ENCODE results near the gene MAP3K14.
A peak's percentile ranks its signal among the peaks of the same experiment; 100 is the strongest.
"Not testable (repeated sequence)": the region's sequence is repeated elsewhere in the genome, so short reads cannot be mapped to it uniquely, and the experiment has no call there.

The MAP3K14 gene

DNA sequence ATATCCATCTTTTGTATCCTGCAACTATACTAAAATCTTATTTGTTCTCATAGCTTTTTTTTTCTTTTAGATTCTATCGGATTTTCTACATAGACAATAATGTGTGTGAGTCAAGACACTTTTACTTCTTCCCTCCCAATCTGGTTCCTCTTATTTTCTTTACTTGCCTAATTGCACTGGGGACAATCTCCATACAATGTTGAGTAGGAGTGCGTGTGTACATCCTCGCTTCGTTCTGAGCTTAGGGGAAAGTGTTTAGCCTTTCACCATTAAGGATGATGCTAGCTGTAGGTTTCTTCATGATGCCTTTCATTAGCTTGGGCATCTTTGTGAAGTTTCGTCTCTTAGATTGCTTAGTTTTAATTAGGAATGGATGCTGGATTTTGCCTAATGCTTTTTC lies 57.8 kb downstream of the MAP3K14 start:
- DNase-seq (ENCODE audit: low read depth in 2 of 2) = no peak

- no peak for DNase-seq (ENCODE audit: low read depth in 2 of 2)
These were observed 59.7 kb downstream of the MAP3K14 start for GRCh38 chr17:45257115-45257514.

DNA sequence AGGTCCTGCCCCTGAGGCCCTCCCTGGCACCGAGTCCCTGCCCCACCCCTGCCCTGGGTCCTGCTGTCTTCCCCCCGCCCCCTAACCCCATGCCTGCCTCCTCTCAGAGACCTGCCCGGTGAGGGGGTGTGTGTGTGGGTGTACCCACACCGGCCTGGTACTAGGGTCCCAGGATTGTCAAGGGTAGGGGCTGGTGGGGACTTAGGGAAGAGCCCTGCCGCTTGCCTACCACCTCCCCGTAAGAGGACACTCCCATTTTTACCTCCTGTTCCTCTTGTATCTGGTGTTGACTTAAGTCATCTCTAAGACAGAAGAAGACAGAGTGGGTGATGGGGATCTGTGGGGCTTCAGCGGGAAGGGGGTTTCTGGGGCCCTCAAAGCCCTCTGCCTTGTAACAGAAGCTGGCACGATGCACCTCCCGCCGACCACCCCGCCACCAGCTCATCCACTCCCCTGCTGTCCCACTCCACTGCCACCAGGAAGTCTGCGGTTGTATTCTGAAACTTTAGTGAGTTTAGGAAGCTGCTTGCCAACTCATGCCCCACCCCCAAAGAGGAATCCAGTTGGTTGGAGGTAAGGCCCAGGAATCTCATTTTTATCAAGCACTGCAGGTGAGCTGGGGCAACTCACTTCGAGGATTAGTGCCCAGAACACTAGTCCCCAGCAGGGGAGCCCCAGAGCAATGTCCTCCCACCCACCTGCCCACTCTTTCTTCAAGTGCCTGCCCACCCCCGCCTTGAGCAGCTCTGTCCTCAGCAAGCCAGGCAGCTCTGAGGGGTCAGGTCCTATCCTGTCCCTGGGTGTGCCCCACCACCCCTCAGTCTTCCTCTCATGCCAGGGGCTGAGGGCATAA lies 60.5 kb downstream of the MAP3K14 start:
- DNase-seq (ENCODE audit: low read depth in 2 of 2) = no peak

DNA sequence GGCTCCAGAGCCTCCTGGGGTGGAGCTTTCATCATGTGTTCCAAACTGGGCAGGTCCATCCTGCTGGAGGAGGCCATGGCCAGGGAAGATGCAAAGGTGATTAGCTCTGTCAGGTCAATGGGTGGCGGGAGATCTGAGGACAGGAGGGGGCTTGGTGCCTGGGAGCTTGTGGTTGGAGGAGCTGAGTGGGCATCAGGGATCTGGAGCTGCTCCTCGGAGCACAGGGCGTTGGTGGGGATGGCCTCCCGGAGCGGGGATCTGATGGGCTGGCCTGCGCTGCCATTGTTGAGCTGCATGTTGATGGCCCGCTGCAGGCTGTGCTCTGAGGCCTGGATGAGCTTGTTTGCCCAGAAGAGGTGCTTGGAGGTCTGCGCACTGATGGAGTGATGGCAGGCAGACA lies 61.5 kb downstream of the MAP3K14 start:
- no peak for DNase-seq (ENCODE audit: low read depth in 2 of 2)

- DNase-seq (ENCODE audit: low read depth in 2 of 2) = no peak
These were observed 62.9 kb downstream of the MAP3K14 start for GRCh38 chr17:45253879-45254278.

DNA sequence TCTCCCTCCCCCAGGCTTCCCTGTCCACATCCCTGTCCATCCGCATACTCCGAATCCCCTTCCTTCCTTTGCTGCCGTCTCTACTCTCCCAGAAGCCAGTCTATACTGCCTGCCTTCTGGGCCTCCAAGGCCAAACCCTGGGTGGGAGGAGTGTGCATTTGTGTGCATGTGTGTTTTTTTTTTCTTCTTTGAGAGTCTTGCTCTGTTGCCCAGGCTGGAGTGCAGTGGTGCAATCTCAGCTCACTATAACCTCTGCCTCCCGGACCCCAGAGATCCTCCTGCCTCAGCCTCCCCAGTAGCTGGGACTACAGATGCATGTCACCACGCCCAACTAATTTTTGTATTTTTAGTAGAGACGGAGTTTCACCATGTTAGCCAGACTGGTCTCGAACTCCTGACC lies 63.6 kb downstream of the MAP3K14 start:
- not testable (repeated sequence) for DNase-seq (ENCODE audit: low read depth in 2 of 2)

DNA sequence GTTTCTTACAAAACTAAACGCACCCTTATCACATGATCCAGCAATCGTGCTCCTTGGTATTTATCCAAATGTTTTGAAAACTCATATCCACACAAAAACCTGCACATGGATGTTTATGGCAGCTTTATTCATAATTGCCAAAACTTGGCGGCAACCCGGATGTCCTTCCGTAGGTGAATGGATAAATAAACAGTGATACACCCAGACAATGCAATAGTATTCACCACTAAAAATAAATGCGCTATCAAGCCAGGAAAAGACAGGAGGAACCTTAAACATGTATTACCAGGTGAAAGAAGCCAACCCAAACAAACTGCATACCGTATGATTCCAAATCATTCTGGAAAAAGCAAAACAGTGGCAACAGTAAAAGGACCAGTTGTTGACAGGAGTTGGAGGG lies 64.9 kb downstream of the MAP3K14 start:
- DNase-seq (ENCODE audit: low read depth in 2 of 2) = no peak

- peak; percentile 60 to 69 for DNase-seq (ENCODE audit: low read depth in 2 of 2)
These were observed 68.5 kb downstream of the MAP3K14 start for GRCh38 chr17:45248132-45248957.

DNA sequence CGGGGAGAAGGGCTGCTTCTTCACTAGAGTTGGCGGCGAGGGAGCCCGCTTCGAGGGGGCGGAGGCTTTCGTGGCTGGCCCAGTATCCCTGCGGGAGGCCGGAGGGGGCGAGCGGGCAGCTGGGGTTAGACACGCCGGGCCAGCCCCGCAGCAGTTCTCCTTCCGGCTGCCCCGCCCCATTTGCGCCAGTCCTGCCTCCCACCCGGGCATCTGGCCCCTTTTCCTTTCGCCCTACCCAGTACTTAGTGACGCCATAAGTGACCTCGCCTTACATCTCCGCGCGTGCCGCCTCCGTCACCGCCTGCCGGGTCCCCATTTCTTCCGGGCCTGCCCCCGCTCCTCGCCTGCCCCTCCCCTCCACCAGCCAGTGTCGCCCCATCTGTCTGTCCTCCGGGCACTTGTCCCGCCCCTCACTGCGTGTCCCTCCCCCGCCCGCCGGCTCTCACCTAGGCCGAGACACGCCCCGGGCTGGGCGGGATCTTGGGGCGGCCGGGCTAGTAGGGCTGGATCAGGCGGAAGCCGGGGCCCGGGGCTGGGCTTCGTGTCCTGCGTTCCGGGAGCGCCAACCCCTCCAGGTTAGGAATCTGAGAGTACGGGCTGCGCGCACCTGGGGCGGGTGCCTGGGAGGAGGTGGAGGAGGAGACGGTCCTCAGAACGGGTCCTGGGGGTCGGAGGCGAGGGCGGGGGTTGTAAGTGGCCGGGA lies 69.2 kb downstream of the MAP3K14 start:
- peak; percentile 98 to 99 for DNase-seq (ENCODE audit: low read depth in 2 of 2)

- DNase-seq (ENCODE audit: low read depth in 2 of 2) = no peak
These were observed 69.9 kb downstream of the MAP3K14 start for GRCh38 chr17:45246861-45247428.

GRCh38 chr17:45246338-45246737 lies 70.5 kb downstream of the MAP3K14 start:
- DNase-seq (ENCODE audit: low read depth in 2 of 2) = no peak

GRCh38 chr17:45244725-45245656 lies 71.8 kb downstream of the MAP3K14 start:
- DNase-seq (ENCODE audit: low read depth in 2 of 2) = no peak

- no peak for DNase-seq (ENCODE audit: low read depth in 2 of 2)
These were observed 73.1 kb downstream of the MAP3K14 start for GRCh38 chr17:45243750-45244149.

DNA sequence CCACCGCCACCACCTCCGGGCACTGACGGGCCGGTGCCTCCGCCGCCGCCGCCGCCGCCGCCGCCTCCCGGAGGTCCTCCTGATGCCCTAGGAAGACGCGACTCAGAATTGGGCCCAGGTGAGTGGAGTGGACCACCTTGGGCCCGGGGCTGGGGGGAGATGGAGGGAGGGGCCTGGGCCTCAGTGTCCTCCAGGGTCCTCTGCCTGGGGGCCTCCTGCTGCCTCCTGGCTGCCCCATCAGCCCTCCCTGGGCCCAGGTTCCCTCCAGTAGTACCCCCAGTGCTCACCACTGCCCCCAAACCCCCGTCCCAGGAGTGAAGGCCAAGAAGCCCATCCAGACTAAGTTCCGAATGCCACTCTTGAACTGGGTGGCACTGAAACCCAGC lies 74.8 kb downstream of the MAP3K14 start:
- DNase-seq (ENCODE audit: low read depth in 2 of 2) = no peak

DNA sequence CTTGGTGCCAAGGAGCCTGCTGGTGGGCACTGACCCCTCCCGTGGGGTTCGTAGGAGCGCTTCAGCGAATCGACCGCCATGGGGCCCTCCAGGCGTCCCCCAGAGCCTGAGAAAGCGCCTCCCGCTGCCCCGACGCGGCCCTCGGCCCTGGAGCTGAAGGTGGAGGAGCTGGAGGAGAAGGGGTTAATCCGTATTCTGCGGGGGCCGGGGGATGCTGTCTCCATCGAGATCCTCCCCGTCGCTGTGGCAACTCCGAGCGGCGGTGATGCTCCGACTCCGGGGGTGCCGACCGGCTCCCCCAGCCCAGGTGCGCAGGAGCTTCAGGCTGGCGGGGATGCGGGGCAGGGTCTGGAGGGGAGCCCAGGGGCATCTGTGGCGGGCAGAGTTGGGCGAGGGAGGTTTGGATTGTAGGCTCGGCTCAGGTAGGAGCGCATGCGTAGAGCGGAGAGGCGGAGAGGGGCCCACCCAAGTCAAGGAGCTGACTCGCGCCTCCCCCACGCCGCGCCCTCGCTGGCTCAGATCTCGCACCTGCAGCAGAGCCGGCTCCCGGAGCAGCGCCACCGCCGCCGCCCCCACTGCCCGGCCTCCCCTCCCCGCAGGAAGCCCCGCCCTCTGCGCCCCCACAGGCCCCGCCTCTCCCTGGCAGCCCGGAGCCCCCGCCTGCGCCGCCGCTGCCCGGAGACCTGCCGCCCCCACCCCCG lies 75.3 kb downstream of the MAP3K14 start:
- no peak for DNase-seq (ENCODE audit: low read depth in 2 of 2)

DNA sequence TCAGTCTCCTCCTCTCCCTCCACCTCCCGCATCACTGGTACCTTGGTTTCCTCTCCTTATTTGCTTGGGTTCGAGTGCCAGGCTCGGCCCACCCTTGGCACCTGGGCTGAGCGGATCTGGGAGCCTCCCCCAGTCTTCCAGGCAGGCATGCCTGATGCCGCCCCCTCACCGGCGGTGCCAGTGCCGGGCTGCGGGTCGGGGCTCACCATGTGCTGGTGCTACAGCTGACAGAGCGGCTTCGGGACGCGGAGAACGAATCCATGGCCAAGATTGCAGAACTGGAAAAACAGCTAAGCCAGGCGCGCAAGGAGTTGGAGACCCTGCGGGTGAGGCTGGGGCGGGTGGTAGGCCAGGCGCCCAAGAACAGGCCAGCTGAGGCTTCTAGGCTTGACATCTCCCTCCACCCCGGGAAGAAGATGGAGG lies 75.9 kb downstream of the MAP3K14 start:
- no peak for DNase-seq (ENCODE audit: low read depth in 2 of 2)

GRCh38 chr17:45238155-45238774 lies 78.6 kb downstream of the MAP3K14 start:
- DNase-seq (ENCODE audit: low read depth in 2 of 2) = no peak

DNA sequence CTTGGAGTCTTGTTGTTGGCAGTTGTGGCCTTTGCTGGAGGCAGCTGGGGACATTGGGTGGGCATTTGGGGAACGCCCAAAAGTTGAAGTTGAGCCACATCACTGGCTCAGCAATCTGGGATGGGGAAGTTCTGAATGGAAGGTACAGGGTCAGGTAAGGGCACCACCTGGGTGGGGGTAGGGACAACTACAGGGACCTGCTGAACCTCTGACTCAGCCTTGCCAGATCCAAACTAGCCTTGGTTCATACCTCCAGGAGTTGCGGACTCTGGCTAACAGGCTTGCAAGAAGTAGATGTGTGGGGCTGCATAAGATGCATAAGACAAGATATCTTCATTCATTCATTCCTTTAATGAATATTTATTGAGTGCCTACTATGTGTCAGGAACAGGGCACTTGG lies 79.1 kb downstream of the MAP3K14 start:
- no peak for DNase-seq (ENCODE audit: low read depth in 2 of 2)

- no peak for DNase-seq (ENCODE audit: low read depth in 2 of 2)
These were observed 80.6 kb downstream of the MAP3K14 start for GRCh38 chr17:45236282-45236606.
